ENCODE measurements around the gene VSIR. TPM values are rescaled to one million over a fixed set of nuclear protein-coding genes. Genes with fewer than 3 reads are reported as not detected.

The VSIR gene
- total and polyA plus RNA-seq, 10 of the 15 experiments (the other 5 are each of a cell fraction or from before 2014, with no cell fraction given), result 0.19 to 12.5 (median 6.7) TPM

- no TSS peak for BruUV-seq (replicated peaks)
- TF ChIP-seq, protein P1, sequence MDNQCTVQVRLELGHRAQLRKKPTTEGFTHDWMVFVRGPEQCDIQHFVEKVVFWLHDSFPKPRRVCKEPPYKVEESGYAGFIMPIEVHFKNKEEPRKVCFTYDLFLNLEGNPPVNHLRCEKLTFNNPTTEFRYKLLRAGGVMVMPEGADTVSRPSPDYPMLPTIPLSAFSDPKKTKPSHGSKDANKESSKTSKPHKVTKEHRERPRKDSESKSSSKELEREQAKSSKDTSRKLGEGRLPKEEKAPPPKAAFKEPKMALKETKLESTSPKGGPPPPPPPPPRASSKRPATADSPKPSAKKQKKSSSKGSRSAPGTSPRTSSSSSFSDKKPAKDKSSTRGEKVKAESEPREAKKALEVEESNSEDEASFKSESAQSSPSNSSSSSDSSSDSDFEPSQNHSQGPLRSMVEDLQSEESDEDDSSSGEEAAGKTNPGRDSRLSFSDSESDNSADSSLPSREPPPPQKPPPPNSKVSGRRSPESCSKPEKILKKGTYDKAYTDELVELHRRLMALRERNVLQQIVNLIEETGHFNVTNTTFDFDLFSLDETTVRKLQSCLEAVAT (IDR thresholded peaks at IDR 0.05), result no peak
- no peak for TF ChIP-seq JUND (IDR thresholded peaks at IDR 0.05; ENCODE audit: low read depth, low read length)
- TF ChIP-seq ZSCAN29 (IDR thresholded peaks at IDR 0.05), result no peak
- no peak for TF ChIP-seq ETV6 (conservative IDR thresholded peaks at IDR 0.05 in 1 of 2, IDR thresholded peaks at IDR 0.05 in 1 of 2; ENCODE audit: borderline replicate concordance in 1 of 2, low read depth in 1 of 2)
These were observed 10.8 kb upstream of the VSIR start for GRCh38 chr10:71783917-71784678.

More at GRCh38 chr10:71783917-71784678, 10.8 kb upstream of the VSIR start:
- no peak overlapping the region for H3K4me2 ChIP-seq (ENCODE audit: control insufficient read depth, insufficient read depth)
- ChIA-PET RAD21 (ENCODE audit: unreplicated experiment) (interaction anchor here (1.3 kb wide), 1 partner anchor 27 kb away, joined by 4 read pairs; no protein-coding TSS in a partner anchor), POLR2A (interaction anchor here (0.8 kb wide), 1 partner anchor 464 kb away, joined by 3 read pairs; no protein-coding TSS in a partner anchor), SMC1A (ENCODE audit: uncharacterized antibody, unreplicated experiment) (interaction anchor here (1.1 to 1.5 kb wide), 2 partner anchors 11 to 86 kb away, joined by 3 to 4 read pairs; partner anchors contain the start of gene VSIR), CTCF (no interaction called here)
- in situ Hi-C loops (cut with MboI), result no loop called here
- no peak overlapping the region for H3K9ac ChIP-seq (ENCODE audit: control insufficient read depth, insufficient read depth, low read length)
- H3K36me3 ChIP-seq (ENCODE audit: control insufficient read depth in 2 of 2, insufficient read depth in 2 of 2, low read length in 1 of 2), result no peaks in the 10 kb centered on the region
- H3K9me3 ChIP-seq (replicated peaks; ENCODE audit: control insufficient read depth, insufficient read depth, low read length), result no peaks in the 10 kb centered on the region
- intact Hi-C loops (cut with micrococcal nuclease; ENCODE audit: unreplicated experiment), result no loop called here
- peaks cover 15% of the 10 kb centered on the region for H3K4me1 ChIP-seq (ENCODE audit: control insufficient read depth, insufficient read depth, low read length)
- DNase-seq (ENCODE audit: low read depth, low spot score) (no peak), ATAC-seq (no peak), FAIRE-seq (no peak)
- no peak overlapping the region for H3K27ac ChIP-seq (ENCODE audit: control insufficient read depth, insufficient read depth)
- H4K20me1 ChIP-seq (ENCODE audit: control insufficient read depth, insufficient read depth), result no peaks in the 10 kb centered on the region
- no peaks in the 10 kb centered on the region for H3K79me2 ChIP-seq (ENCODE audit: control insufficient read depth, insufficient read depth, low read length)
- H3K27me3 ChIP-seq (replicated peaks in 1 of 2; ENCODE audit: control insufficient read depth in 2 of 2, insufficient read depth in 2 of 2, low read length in 1 of 2), result no peaks in the 10 kb centered on the region; a peak in 1 of 4 replicates
- no peak overlapping the region for H2AFZ ChIP-seq (ENCODE audit: control insufficient read depth, low read depth, low read length)
- 47% methylated on average over 17 of the region's 17 CpGs for WGBS (ENCODE audit: insufficient coverage, insufficient replicate concordance, low lambda C conversion rate, missing lambda C conversion rate)
- no peak overlapping the region for H3K4me3 ChIP-seq
